HG03025 (cell line): ENCODE measurements around the gene TRIM65.

Experiments used
- ATAC-seq: cut with Tn5 transposase; IDR thresholded peaks from one replicate; pipeline ENCODE4 v1.9.1; 2021; ENCODE audit warnings: mild to moderate bottlenecking, moderate library complexity; ENCODE audit not compliant: unreplicated experiment, low FRiP score

TRIM65 gene

GRCh38 chr17:75839942-75840798, 56.6 kb downstream of the TRIM65 start:
- no peak for ATAC-seq
